GM21717 (cell line): Measurements from ENCODE around the gene MYH14.
"Not testable (repeated sequence)": the region's sequence is repeated elsewhere in the genome, so short reads cannot be mapped to it uniquely, and the experiment has no call there.

ENCODE experiments used
- ATAC-seq: cut with Tn5 transposase; IDR thresholded peaks from one replicate; pipeline ENCODE4 v1.9.1; 2021; ENCODE audit warnings: mild to moderate bottlenecking, moderate library complexity; ENCODE audit not compliant: unreplicated experiment

Gene MYH14

GRCh38 chr19:50223439-50223716 is 20.0 kb downstream of the MYH14 start:
- no peak for ATAC-seq

GRCh38 chr19:50224986-50225747 is 21.7 kb downstream of the MYH14 start:
- ATAC-seq: no peak

GRCh38 chr19:50226536-50226935 is 23.1 kb downstream of the MYH14 start:
- ATAC-seq: no peak

- ATAC-seq: not testable (repeated sequence)
These were observed 24.7 kb downstream of the MYH14 start for GRCh38 chr19:50228153-50228552.

GRCh38 chr19:50230379-50231351 is 27.2 kb downstream of the MYH14 start:
- no peak for ATAC-seq

- not testable (repeated sequence) for ATAC-seq
These were observed 28.0 kb downstream of the MYH14 start for GRCh38 chr19:50231417-50231816.

- ATAC-seq: no peak
These were observed 28.4 kb downstream of the MYH14 start for GRCh38 chr19:50231821-50232220.

- ATAC-seq: no peak
These were observed 29.2 kb downstream of the MYH14 start for GRCh38 chr19:50232600-50232999.

- ATAC-seq: no peak
These were observed 30.0 kb downstream of the MYH14 start for GRCh38 chr19:50233308-50233910.

GRCh38 chr19:50237493-50237892 is 34.1 kb downstream of the MYH14 start:
- not testable (repeated sequence) for ATAC-seq

GRCh38 chr19:50238043-50238442 is 34.6 kb downstream of the MYH14 start:
- no peak for ATAC-seq

- ATAC-seq: no peak
These were observed 36.6 kb downstream of the MYH14 start for GRCh38 chr19:50239921-50240590.

GRCh38 chr19:50242581-50242980 is 39.2 kb downstream of the MYH14 start:
- no peak for ATAC-seq

GRCh38 chr19:50244695-50245094 is 41.3 kb downstream of the MYH14 start:
- no peak for ATAC-seq

- ATAC-seq: no peak
These were observed 45.0 kb downstream of the MYH14 start for GRCh38 chr19:50248413-50248812.

GRCh38 chr19:50248826-50249225 is 45.4 kb downstream of the MYH14 start:
- ATAC-seq: no peak

- no peak for ATAC-seq
These were observed 46.2 kb downstream of the MYH14 start for GRCh38 chr19:50249636-50250035.

GRCh38 chr19:50250450-50251136 is 47.2 kb downstream of the MYH14 start:
- ATAC-seq: no peak

GRCh38 chr19:50252111-50252886 is 48.9 kb downstream of the MYH14 start:
- ATAC-seq: no peak

GRCh38 chr19:50252887-50253268 is 49.5 kb downstream of the MYH14 start:
- ATAC-seq: no peak
